ENCODE results near the gene APOC3.

DNA sequence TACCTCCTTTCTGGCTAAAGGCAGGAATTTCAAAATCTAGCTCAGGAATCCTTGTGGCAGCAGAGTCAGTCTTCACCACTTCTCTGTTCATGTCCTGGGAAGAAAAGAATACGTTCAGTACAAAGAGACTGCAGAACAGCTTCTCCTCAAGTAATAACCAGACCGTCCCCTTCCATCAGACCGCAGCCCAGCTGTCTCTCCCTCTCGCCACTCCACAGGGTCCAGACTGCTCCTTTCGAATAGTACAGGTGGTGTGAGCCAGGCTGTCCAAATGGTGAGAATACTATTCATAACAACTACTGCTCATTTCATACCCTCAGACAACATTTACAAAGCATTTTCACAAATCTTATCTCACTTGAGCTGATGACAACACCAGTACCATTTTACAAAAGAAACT is 42.7 kb upstream of the APOC3 start:
- TF ChIP-seq EZH2 (IDR thresholded peaks at IDR 0.05; ENCODE audit: low read depth, unreplicated experiment) (no peak), ETS1 (IDR thresholded peaks at IDR 0.05) (no peak), EZH2phosphoT487 (IDR thresholded peaks at IDR 0.05; ENCODE audit: unreplicated experiment) (no peak), CTCF (conservative IDR thresholded peaks at IDR 0.05; ENCODE audit: low read depth in 2 of 2) (no peak), JUNB (IDR thresholded peaks at IDR 0.05; ENCODE audit: unreplicated experiment) (no peak)
- TF ChIP-seq, protein P1, sequence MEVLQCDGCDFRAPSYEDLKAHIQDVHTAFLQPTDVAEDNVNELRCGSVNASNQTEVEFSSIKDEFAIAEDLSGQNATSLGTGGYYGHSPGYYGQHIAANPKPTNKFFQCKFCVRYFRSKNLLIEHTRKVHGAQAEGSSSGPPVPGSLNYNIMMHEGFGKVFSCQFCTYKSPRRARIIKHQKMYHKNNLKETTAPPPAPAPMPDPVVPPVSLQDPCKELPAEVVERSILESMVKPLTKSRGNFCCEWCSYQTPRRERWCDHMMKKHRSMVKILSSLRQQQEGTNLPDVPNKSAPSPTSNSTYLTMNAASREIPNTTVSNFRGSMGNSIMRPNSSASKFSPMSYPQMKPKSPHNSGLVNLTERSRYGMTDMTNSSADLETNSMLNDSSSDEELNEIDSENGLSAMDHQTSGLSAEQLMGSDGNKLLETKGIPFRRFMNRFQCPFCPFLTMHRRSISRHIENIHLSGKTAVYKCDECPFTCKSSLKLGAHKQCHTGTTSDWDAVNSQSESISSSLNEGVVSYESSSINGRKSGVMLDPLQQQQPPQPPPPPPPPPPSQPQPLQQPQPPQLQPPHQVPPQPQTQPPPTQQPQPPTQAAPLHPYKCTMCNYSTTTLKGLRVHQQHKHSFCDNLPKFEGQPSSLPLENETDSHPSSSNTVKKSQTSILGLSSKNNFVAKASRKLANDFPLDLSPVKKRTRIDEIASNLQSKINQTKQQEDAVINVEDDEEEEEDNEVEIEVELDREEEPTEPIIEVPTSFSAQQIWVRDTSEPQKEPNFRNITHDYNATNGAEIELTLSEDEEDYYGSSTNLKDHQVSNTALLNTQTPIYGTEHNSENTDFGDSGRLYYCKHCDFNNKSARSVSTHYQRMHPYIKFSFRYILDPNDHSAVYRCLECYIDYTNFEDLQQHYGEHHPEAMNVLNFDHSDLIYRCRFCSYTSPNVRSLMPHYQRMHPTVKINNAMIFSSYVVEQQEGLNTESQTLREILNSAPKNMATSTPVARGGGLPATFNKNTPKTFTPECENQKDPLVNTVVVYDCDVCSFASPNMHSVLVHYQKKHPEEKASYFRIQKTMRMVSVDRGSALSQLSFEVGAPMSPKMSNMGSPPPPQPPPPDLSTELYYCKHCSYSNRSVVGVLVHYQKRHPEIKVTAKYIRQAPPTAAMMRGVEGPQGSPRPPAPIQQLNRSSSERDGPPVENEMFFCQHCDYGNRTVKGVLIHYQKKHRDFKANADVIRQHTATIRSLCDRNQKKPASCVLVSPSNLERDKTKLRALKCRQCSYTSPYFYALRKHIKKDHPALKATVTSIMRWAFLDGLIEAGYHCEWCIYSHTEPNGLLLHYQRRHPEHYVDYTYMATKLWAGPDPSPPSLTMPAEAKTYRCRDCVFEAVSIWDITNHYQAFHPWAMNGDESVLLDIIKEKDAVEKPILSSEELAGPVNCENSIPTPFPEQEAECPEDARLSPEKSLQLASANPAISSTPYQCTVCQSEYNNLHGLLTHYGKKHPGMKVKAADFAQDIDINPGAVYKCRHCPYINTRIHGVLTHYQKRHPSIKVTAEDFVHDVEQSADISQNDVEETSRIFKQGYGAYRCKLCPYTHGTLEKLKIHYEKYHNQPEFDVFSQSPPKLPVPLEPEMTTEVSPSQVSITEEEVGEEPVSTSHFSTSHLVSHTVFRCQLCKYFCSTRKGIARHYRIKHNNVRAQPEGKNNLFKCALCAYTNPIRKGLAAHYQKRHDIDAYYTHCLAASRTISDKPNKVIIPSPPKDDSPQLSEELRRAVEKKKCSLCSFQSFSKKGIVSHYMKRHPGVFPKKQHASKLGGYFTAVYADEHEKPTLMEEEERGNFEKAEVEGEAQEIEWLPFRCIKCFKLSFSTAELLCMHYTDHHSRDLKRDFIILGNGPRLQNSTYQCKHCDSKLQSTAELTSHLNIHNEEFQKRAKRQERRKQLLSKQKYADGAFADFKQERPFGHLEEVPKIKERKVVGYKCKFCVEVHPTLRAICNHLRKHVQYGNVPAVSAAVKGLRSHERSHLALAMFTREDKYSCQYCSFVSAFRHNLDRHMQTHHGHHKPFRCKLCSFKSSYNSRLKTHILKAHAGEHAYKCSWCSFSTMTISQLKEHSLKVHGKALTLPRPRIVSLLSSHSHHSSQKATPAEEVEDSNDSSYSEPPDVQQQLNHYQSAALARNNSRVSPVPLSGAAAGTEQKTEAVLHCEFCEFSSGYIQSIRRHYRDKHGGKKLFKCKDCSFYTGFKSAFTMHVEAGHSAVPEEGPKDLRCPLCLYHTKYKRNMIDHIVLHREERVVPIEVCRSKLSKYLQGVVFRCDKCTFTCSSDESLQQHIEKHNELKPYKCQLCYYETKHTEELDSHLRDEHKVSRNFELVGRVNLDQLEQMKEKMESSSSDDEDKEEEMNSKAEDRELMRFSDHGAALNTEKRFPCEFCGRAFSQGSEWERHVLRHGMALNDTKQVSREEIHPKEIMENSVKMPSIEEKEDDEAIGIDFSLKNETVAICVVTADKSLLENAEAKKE (CRISPR knock-in tag; IDR thresholded peaks at IDR 0.05), result no peak

All from GM23338 (cell line).